Measurements from ENCODE around the gene LRRC4.

LRRC4 gene

GRCh38 chr7:128029405-128029995 lies 1.7 kb downstream of the LRRC4 start:
- DNase-seq, result no peak

GRCh38 chr7:128027485-128027980 lies 3.7 kb downstream of the LRRC4 start:
- DNase-seq, result peak; percentile 69

GRCh38 chr7:128026551-128026950 lies 4.7 kb downstream of the LRRC4 start:
- no peak for DNase-seq

GRCh38 chr7:128025819-128026218 lies 5.4 kb downstream of the LRRC4 start:
- no peak for DNase-seq

- DNase-seq, result no peak
These were observed 5.9 kb downstream of the LRRC4 start for GRCh38 chr7:128025380-128025779.

GRCh38 chr7:128024151-128024550 lies 7.1 kb downstream of the LRRC4 start:
- DNase-seq, result peak; percentile 79

- DNase-seq, result peak; percentile 34
These were observed 8.4 kb downstream of the LRRC4 start for GRCh38 chr7:128022631-128023532.

- no peak for DNase-seq
These were observed 9.9 kb downstream of the LRRC4 start for GRCh38 chr7:128021366-128021765.

- peak; percentile 65 for DNase-seq
These were observed 11.1 kb downstream of the LRRC4 start for GRCh38 chr7:128020159-128020558.

GRCh38 chr7:128019288-128019687 lies 11.9 kb downstream of the LRRC4 start:
- DNase-seq, result peak; percentile 33

- DNase-seq, result peak; percentile 98
These were observed 13.1 kb downstream of the LRRC4 start for GRCh38 chr7:128017862-128018845.

GRCh38 chr7:128017460-128017859 lies 13.8 kb downstream of the LRRC4 start:
- peak; percentile 74 for DNase-seq

GRCh38 chr7:128014811-128015210 lies 16.4 kb downstream of the LRRC4 start:
- DNase-seq, result peak; percentile 55

GRCh38 chr7:128011131-128011661 lies 20.0 kb downstream of the LRRC4 start:
- no peak for DNase-seq

GRCh38 chr7:128010391-128011127 lies 20.7 kb downstream of the LRRC4 start:
- DNase-seq, result peak; percentile 32

- no peak for DNase-seq
These were observed 22.5 kb downstream of the LRRC4 start for GRCh38 chr7:128008744-128009143.

- DNase-seq, result no peak
These were observed 23.1 kb downstream of the LRRC4 start for GRCh38 chr7:128008141-128008540.

- peak; percentile 88 for DNase-seq
These were observed 23.9 kb downstream of the LRRC4 start for GRCh38 chr7:128007303-128007680.

- peak; percentile 88 for DNase-seq
These were observed 24.5 kb downstream of the LRRC4 start for GRCh38 chr7:128006550-128007302.

- no peak for DNase-seq
These were observed 25.5 kb downstream of the LRRC4 start for GRCh38 chr7:128005759-128006159.

GRCh38 chr7:128005117-128005516 lies 26.1 kb downstream of the LRRC4 start:
- no peak for DNase-seq
